HEK293 (cell line): ENCODE results near the gene ADAM19.

Experiments used
- CTCF ChIP-seq: fragments of 450-650 bp; formaldehyde crosslinking; IDR thresholded peaks from 2 replicates; pipeline ENCODE4 v1.5.1; 2016; ENCODE audit warnings: missing biosample characterization, missing genetic modification characterization
- REPIN1 ChIP-seq: fragments of 450-650 bp; formaldehyde crosslinking; IDR thresholded peaks from 2 replicates; pipeline ENCODE4 v1.5.1; 2017; ENCODE audit warnings: missing biosample characterization, missing genetic modification characterization, low read depth
- ZNF138 ChIP-seq: fragments of 450-650 bp; formaldehyde crosslinking; IDR thresholded peaks from 2 replicates; pipeline ENCODE4 v1.5.1; 2016; ENCODE audit warnings: missing biosample characterization, missing genetic modification characterization, borderline replicate concordance
- ZNF18 ChIP-seq: fragments of 450-650 bp; formaldehyde crosslinking; IDR thresholded peaks from 2 replicates; pipeline ENCODE4 v1.5.1; 2016; ENCODE audit warnings: missing biosample characterization, missing genetic modification characterization
- ZNF350 ChIP-seq: fragments of 450-650 bp; formaldehyde crosslinking; IDR thresholded peaks from 2 replicates; pipeline ENCODE4 v1.5.0; 2017; ENCODE audit warnings: missing biosample characterization, mild to moderate bottlenecking, missing genetic modification characterization
- ZNF549 ChIP-seq: fragments of 450-650 bp; IDR thresholded peaks from 2 replicates; pipeline ENCODE4 v1.5.1; 2018; ENCODE audit warnings: missing biosample characterization, missing genetic modification characterization, mild to moderate bottlenecking, inconsistent platforms, moderate library complexity
- ZXDB ChIP-seq: fragments of 450-650 bp; formaldehyde crosslinking; IDR thresholded peaks from 2 replicates; pipeline ENCODE4 v1.5.1; 2016; ENCODE audit warnings: missing biosample characterization, missing genetic modification characterization

GRCh38 chr5:157479612-157480510 lies 95.7 kb downstream of the ADAM19 start:
- no peak for TF ChIP-seq ZNF350
- TF ChIP-seq ZNF18 (tag by site-specific recombination), result no peak
- no peak for TF ChIP-seq CTCF (tag by site-specific recombination)
- no peak for TF ChIP-seq REPIN1 (tag by site-specific recombination)
- TF ChIP-seq ZXDB, result no peak
- TF ChIP-seq ZNF549, result no peak
- TF ChIP-seq ZNF138 (tag by site-specific recombination), result no peak
